HG03108 (cell line): ENCODE results near the gene MPPED1.

Experiments used
- ATAC-seq: cut with Tn5 transposase; IDR thresholded peaks from one replicate; pipeline ENCODE4 v1.9.1; 2021; ENCODE audit warnings: moderate library complexity; ENCODE audit not compliant: unreplicated experiment

MPPED1 gene, protein sequence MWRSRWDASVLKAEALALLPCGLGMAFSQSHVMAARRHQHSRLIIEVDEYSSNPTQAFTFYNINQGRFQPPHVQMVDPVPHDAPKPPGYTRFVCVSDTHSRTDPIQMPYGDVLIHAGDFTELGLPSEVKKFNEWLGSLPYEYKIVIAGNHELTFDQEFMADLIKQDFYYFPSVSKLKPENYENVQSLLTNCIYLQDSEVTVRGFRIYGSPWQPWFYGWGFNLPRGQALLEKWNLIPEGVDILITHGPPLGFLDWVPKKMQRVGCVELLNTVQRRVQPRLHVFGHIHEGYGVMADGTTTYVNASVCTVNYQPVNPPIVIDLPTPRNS

DNA sequence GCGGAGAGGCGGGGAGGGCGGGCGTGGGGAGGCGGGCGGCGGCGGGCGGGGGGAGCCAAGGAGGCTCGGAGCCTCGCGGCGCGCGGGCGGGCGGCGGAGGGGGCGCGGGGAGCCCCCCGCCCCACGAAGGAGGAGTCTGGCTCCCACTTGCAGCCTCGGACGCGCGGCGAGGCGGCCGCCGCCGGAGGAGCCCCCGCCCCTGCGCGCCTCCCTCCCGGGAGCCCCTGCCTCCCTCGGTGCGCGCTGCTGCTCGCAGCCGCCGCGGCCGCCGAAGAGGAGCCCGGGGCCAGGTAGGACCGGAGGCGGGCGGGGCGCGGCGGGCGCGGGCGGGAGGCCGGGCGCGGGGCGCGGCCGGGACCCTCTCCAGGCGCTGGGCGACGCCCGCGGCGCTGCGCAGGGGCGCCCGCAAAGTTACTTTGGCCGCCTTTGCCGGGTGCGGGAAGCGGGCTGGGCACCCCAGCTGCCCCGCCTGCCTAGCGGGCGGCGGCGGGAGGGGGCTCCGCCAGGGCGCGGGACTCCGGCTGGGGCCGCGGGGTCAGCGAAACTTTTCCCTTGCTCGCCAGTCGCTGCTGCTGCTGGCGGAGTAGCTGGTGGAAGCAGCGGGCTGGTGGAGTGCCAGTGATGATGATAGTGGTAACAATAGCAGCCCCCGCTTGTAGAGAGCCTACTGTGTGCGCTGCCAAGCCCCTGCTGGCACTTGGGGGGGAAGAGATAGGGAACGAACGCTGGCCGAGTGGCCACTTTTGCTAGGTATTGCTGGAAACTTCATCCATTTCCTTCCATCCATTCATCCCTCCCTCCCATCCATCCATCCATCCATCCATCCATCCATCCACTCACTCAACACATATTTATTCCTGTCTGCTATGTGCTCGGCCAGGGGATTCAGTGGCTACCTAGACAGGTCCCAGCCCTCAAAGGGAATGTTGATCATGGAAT, at the start of gene MPPED1:
MPPED1 (plus strand) TSS at position 146 of the 939 bp plus-strand sequence. CDS start 12,972 bp downstream, outside the sequence.
- ATAC-seq, result no peak

DNA sequence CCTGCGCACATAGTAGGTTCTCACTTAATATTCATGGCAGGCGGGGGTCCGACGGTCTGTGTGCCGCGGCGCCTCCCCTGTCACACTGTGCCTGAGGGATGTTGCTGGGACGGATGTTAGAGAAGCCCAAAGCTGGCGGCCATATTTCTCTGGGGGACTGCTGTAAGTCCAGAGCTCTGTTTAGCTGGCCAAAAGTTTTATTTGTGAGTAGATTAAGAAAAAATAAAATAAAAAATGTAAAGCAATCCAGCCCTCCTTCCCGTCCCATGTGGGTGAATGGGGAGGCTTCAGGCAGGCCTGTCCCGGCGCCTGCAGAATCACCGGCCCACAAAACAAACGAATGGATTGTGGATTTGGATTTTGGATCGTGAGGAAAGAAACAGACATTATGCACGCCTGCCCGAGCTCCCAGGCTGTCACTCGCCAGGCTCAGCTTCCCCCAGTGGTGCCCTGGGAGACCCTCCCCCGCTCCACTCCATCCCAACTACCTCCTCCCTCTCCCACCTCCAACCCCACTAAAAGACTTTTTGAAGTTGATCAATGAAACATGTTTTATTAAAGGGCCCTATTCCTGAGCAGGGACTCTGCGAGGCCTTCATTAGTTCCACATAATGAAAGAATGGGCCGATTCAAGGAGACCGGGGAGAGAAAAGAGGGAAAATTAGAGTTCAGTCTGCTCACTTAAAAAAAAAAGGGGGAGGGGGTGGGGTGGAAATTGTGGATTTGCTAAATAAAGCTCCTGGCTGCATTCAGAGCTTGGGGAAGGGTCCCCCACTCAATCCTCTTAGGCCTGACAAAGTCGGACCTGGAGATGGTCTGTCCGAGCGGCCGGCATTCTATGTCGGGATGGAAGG, 48.3 kb upstream of the MPPED1 start:
- no peak for ATAC-seq

GRCh38 chr22:43364169-43364435, 47.7 kb upstream of the MPPED1 start:
- no peak for ATAC-seq

GRCh38 chr22:43365715-43366440, 45.9 kb upstream of the MPPED1 start:
- ATAC-seq, result no peak

- no peak for ATAC-seq
Observed at GRCh38 chr22:43370036-43370435, 41.8 kb upstream of the MPPED1 start.

DNA sequence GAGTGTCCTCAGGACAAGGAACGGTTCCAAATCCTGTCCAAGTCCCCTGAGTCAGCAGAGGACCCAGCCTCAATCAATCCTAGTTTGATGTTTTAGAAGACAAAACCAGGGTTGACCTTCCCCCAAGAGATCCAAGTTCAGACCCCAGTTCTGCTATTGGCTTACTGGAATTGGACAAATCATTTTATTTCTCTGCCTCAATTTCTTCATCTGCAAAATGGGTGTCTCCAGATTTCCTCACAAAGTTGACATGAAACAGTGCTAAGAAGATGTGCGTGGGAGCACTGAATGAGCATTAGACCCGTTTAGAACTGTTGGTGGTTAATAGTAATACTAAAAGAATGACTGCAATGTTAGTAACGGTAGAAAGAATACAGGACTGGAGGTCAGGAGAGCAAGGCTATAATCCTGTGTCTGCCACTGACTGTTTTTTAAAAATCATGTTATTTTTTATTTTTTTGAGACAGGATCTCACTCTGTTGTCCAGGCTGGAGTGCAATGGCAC, 35.8 kb upstream of the MPPED1 start:
- ATAC-seq, result no peak

DNA sequence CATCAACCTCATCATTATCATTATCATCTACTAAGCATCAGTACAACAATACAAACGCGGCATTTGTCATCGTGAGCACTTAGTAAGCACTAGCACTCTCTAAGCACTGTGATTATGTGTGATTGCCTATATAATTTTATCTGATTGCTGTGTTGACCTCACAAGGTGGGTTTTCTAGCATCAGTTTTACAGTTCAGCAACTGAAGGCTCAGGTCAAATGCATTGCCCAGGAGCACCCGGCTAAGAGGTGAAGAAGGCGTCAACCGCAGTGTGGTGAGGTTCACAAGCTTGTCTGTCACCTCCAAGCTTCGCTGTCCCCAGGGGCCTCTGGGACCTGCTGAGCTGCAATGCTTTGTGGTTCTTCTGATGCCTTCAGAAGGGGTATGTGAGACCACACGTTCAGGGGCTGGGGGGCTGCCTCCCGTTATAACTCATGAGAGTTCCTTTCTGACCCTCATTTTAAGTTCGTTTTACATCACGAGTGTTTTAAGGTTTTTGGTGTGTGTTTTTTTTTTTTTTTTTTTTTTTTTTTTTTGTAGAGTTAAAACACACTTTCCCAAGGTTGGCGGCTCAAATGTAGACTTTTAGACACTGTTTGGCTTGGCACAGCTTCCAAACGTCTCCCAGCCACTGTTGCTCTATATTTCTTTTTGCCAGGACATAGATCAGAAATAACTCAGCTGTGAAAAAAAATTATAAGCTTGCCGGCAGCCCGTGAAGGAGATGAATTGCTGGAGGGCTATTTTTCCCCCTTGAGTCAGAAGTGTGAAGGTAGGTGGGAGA, 34.9 kb upstream of the MPPED1 start:
- ATAC-seq, result no peak

DNA sequence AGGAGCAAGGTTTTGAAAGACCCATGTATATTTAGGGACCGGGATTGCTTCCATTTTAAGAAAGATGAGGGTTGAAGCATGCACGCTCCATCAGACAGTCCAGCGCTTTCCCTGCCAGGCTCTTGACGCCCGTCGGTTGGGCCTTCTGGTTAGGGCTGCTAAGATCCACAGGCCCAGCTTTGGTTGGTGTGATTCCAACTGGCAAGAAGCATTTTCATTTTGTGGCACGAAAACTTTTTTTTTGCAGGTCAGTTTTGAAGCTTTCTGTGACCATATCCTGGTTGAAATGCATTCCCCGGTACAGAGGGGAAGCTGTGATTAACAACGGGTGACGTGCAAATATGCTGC, 34.3 kb upstream of the MPPED1 start:
- no peak for ATAC-seq

DNA sequence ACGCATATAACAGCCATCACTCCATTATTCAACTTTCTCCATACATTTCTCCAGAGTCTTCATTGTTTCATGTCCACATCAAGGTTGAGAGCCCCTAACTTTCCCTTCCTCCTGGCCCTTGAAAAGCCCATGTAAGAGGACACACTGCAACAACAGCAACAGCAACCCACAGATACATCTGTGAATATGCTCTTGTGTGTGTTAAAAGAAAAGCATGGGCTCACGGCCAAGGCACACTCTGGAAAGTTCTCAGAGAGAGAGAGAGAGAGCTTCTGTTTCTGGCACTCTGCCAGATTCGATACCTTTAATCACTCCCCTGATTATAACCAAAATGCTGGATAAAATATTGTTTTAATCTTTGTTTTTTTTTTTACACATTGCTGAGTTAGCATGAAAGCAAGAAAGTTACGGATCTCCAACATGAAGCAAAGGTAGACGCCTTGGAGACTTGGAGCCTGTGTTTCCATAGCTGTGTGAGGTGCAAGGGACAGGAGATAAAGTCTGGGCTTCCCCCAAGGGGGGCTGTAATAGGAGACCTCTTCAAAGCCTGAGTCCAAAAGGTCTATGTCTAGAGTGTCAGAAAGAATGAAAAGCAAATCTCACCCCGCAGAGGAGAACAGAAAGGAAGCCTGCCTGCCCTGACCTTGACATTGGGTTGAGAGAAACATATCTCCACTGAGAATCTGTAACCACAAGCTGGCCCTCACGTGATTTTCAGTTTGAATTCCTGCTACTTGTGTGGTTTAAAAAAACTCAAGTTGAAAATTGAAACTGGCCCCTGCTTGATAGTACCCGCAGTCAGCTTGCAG, 33.7 kb upstream of the MPPED1 start:
- peak; percentile 65 for ATAC-seq

- no peak for ATAC-seq
Observed at GRCh38 chr22:43381693-43382092, 30.1 kb upstream of the MPPED1 start.

DNA sequence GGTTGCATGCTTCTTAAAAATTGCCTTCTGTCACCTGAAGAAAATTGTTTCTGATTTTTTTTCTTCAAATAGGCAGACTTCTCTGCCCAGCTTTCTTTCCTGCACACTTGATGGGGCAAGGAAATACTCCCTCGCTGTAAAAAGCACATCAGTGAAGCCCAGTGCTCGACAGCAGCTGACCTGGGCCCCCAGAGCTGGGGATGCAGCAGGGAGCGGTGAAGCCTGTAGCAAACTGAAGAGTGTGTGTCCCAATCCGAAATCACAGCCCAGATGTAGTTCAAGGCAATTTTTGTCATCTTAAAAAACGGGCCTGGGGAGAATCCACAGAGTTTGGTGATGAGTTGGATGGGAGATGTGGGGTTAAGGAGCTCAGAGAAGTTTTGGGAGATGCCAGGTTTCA, 27.0 kb upstream of the MPPED1 start:
- no peak for ATAC-seq

- ATAC-seq, result no peak
Observed at GRCh38 chr22:43385770-43386641, 25.8 kb upstream of the MPPED1 start.

GRCh38 chr22:43387815-43388214, 24.0 kb upstream of the MPPED1 start:
- no peak for ATAC-seq

GRCh38 chr22:43388420-43388851, 23.4 kb upstream of the MPPED1 start:
- no peak for ATAC-seq

- ATAC-seq, result no peak
Observed at GRCh38 chr22:43389227-43389836, 22.5 kb upstream of the MPPED1 start.

DNA sequence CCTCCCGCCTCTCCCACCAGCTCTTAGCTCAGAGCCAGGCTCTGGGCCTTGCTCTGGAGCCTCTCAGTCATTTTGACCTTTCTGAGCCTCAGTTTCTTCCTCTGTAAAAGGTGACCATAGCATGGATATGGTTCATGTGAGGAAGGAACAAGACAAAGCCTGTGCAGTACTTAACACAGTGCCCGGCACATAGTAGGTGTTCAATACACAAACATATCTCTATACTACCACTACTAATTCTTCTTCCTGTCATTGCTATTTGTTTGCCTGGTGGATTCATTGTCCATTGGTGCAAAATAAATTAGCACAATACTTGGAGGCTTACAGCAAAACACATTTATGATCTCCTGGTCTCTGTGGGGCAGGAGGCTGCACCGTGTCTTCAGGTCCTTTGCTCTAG, 21.6 kb upstream of the MPPED1 start:
- ATAC-seq, result no peak

DNA sequence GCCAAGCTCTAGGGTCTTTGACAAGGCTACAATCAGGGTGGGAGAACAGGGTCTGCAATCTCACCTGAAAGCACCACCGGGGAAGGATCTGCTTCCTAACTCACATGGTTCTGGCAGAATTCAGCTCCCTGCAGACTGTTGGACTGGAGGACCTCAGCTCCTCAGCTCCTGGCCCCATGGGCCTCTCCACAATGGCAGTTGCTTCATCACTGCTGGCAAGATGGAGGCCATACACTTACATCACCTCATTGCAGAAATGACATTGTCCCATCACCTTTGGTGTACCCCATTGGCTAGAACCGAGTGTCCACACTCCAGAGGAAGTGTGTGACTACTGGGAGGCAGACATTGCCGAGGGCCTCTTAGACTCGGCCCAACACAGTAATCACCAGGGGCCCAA, 20.9 kb upstream of the MPPED1 start:
- no peak for ATAC-seq

- ATAC-seq, result no peak
Observed at GRCh38 chr22:43391306-43391705, 20.5 kb upstream of the MPPED1 start.
